Progenitor cell of endocrine pancreas (in vitro differentiated cells): Measurements from ENCODE around the gene TEFM. TPM values are rescaled to one million over a fixed set of nuclear protein-coding genes. Genes with fewer than 3 reads are reported as not detected.
A peak's percentile ranks its signal among the peaks of the same experiment; 100 is the strongest.
"Not testable (repeated sequence)": the region's sequence is repeated elsewhere in the genome, so short reads cannot be mapped to it uniquely, and the experiment has no call there.

ENCODE experiments used
- DNase-seq: peaks from one replicate; pipeline ENCODE4 v3.0.0; 2021; ENCODE audit warnings: low spot score; ENCODE audit not compliant: unreplicated experiment
- H3K27ac Mint-ChIP-seq: 2 replicates; pipeline ENCODE4 v1.8.0; 2021; ENCODE audit warnings: mild to moderate bottlenecking, moderate library complexity, mixed read lengths
- H3K27me3 Mint-ChIP-seq: 2 replicates; pipeline ENCODE4 v1.8.0; 2021; ENCODE audit warnings: mixed read lengths
- H3K36me3 Mint-ChIP-seq: 2 replicates; pipeline ENCODE4 v1.8.0; 2022; ENCODE audit warnings: mixed read lengths; ENCODE audit not compliant: insufficient read depth
- H3K4me1 Mint-ChIP-seq: 2 replicates; pipeline ENCODE4 v1.8.0; 2021; ENCODE audit warnings: low read depth, mixed read lengths
- H3K4me3 Mint-ChIP-seq: 2 replicates; pipeline ENCODE4 v1.8.0; 2021; ENCODE audit warnings: low read depth, mild to moderate bottlenecking, moderate library complexity, mixed read lengths
- H3K9me3 Mint-ChIP-seq: 2 replicates; pipeline ENCODE4 v1.8.0; 2021; ENCODE audit warnings: low read depth, mixed read lengths
- total RNA-seq: library from RNA; stranded (reverse); gene quantifications from 2 replicates; pipeline ENCODE4 v1.2.1, GENCODE V29; 2021
- TF ChIP-seq, protein P1 (sequence below): fragments of 200-600 bp; sonication (generic); IDR thresholded peaks from one replicate; pipeline ENCODE4 v1.5.0; 2021; ENCODE audit warnings: antibody characterized with exemption, mild to moderate bottlenecking; ENCODE audit not compliant: unreplicated experiment

The TEFM gene
- total RNA-seq, 1 donor from 2014 or later: 17.3 TPM

DNA sequence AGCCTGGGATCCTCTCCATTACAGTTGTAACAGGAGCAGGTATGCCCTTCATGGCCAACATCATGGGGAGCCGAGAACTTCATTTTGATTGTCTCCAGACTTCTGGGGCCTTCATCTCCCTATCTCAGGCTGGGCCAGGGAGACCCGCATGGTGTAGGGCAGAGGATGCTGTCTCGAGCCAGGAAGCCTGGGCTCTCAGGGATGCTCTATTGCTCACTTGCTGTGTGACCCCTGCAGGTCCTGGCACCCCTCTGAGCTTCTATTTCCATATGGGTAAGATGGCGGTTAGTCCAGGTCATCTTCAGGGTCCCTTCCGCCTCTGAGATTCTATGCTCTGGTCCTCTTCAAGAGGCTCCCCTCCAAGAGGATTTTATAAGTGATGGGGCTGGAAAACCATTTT, 44.2 kb upstream of the TEFM start:
- Mint-ChIP-seq H3K36me3 (no peaks in the 10 kb centered on the region), H3K9me3 (no peaks in the 10 kb centered on the region), H3K4me1 (peaks cover 5% of the 10 kb centered on the region), H3K27ac (no peak overlapping the region), H3K27me3 (no peaks in the 10 kb centered on the region), H3K4me3 (no peak overlapping the region)
- TF ChIP-seq, protein P1, sequence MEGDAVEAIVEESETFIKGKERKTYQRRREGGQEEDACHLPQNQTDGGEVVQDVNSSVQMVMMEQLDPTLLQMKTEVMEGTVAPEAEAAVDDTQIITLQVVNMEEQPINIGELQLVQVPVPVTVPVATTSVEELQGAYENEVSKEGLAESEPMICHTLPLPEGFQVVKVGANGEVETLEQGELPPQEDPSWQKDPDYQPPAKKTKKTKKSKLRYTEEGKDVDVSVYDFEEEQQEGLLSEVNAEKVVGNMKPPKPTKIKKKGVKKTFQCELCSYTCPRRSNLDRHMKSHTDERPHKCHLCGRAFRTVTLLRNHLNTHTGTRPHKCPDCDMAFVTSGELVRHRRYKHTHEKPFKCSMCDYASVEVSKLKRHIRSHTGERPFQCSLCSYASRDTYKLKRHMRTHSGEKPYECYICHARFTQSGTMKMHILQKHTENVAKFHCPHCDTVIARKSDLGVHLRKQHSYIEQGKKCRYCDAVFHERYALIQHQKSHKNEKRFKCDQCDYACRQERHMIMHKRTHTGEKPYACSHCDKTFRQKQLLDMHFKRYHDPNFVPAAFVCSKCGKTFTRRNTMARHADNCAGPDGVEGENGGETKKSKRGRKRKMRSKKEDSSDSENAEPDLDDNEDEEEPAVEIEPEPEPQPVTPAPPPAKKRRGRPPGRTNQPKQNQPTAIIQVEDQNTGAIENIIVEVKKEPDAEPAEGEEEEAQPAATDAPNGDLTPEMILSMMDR: no peak
- DNase-seq: no peak

DNA sequence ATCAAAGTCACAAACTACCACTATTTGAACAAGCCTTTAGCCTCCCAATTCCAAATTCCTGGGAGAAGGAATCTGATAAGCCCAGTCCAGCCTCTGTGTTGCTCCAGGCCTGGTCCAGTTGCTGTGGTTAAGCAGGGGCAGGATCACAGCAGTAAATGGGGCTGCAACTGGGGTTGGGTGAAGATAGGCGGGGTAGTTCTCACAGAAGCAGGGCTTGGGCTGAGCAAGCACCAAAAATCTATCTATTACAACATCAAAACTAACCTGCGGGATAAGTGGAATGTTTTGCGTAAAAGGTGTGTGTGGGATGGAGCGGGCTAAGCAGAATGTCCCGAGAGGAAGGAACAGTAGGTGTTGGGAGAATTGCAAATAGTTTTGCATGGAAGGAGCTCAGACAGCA, 41.8 kb upstream of the TEFM start:
- Mint-ChIP-seq H3K27ac (no peak overlapping the region), H3K4me3 (no peak overlapping the region), H3K4me1 (peaks cover 6% of the 10 kb centered on the region), H3K9me3 (no peaks in the 10 kb centered on the region), H3K27me3 (no peaks in the 10 kb centered on the region), H3K36me3 (no peaks in the 10 kb centered on the region)
- DNase-seq: no peak
- TF ChIP-seq, protein P1: no peak

DNA sequence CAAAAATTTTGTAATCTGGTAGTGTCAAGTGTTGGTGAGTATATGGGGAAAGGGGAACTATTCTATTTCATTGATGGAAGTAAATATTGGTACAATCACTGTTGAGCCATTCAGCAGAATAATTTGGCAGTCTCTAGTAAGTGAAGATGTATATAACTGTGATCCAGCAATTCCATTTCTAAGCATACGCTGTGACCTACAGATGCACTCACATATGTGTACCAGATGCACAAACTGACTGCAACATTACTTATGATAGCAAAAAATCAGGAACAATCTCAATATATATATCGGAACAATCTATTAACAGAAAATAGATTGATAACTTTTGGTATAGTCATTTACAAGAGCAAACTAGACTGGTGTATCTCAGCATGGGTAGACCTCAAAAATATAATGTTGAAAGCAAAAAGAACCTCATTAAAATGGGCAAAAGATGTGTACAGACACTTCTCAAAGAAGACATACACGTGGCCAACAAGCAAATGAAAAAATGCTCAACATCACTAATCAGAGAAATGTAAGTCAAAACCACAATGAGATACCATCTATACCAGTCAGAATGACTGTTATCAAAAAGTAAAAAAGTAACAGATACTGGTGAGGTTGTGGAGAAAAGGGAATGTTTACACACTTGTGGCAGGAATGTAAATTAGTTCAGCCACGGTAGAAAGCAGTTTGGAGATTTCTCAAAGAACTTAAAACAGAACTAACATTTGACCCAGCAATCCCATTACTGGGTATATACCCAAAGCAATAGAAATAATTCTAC, 36.5 kb upstream of the TEFM start:
- H3K36me3 Mint-ChIP-seq: no peaks in the 10 kb centered on the region
- H3K4me1 Mint-ChIP-seq: peaks cover 4% of the 10 kb centered on the region
- H3K4me3 Mint-ChIP-seq: no peak overlapping the region
- no peak overlapping the region for H3K27ac Mint-ChIP-seq
- H3K27me3 Mint-ChIP-seq: peaks cover 7% of the 10 kb centered on the region
- no peak for DNase-seq
- H3K9me3 Mint-ChIP-seq: no peaks in the 10 kb centered on the region
- TF ChIP-seq, protein P1: peak; percentile 15

DNA sequence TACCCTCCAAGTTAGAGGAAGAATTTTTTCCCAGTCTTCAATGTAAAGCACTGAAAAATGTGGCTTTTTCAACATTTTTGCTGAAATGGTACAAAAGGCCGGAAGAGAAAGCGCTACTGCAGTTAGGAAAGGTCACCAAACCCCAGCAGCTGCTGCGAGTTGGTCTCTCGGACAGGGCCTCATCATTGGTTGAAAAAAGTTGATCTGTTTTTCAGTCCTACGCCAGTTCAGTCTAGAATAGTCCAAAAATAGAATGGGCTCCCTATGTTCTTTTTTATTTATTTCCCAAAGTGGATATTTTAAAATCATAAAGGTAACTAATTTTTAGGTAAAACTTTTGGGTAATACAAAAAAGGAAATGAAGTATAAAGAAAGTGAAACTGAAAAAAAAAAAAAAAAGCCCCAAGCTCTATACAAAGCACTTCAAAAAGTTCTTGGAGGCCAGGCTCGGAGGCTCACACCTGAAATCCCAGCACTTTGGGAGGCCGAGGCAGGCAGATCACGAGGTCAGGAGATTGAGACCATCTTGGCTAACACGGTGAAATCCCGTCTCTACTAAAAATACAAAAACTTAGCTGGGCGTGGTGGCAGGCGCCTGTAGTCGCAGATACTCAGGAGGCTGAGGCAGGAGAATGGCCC, 33.1 kb upstream of the TEFM start:
- H3K4me3 Mint-ChIP-seq: no peak overlapping the region
- peaks cover 4% of the 10 kb centered on the region for H3K4me1 Mint-ChIP-seq
- H3K9me3 Mint-ChIP-seq: no peaks in the 10 kb centered on the region
- H3K27me3 Mint-ChIP-seq: peaks cover 14% of the 10 kb centered on the region
- no peak overlapping the region for H3K27ac Mint-ChIP-seq
- TF ChIP-seq, protein P1: no peak
- H3K36me3 Mint-ChIP-seq: no peaks in the 10 kb centered on the region
- DNase-seq: no peak

DNA sequence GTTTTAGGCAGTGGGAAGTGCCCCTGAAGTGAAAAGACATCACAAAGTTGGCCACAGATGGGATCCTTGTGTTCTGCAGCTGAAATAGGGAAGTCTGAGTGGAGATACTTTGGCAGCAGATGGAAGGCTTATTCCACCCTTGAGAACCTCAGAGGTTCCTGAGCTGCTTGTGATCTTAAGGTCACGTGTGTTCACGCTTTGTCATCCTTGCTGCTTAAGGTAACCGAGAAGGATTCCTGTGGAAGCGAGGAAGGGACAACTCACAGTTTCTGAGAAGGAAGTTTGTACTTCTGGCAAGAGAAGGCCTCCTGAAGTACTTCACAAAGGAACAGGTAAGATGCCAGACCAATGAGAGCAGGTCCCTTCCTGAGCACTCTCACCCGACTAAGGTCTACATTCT, 27.9 kb upstream of the TEFM start:
- Mint-ChIP-seq H3K9me3 (no peaks in the 10 kb centered on the region), H3K36me3 (no peaks in the 10 kb centered on the region), H3K4me3 (no peak overlapping the region), H3K27me3 (peaks cover 17% of the 10 kb centered on the region), H3K4me1 (no peaks in the 10 kb centered on the region), H3K27ac (no peak overlapping the region)
- TF ChIP-seq, protein P1: no peak
- DNase-seq: no peak

DNA sequence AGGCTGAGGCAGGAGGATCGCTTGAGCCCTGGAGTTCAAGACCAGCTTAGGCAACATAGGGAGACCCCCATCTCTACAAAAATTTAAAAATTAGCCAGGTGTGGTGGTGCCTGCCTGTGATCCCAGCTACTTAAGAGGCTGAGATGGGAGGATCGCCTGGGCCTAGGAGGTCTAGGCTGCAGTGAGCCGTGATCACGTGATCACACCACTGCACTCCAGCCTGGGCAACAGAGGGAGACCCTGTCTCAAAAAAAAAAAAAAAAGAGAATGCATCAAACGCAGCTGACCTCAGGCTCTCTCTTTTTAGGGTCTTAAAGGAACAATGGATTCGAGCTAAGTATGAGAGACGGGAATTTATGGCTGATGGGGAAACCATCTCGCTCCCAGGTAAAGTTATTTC, 25.5 kb upstream of the TEFM start:
- not testable (repeated sequence) for DNase-seq, H3K4me3 Mint-ChIP-seq, H3K36me3 Mint-ChIP-seq, H3K9me3 Mint-ChIP-seq, H3K4me1 Mint-ChIP-seq, H3K27ac Mint-ChIP-seq
- peaks cover 19% of the 10 kb centered on the region for H3K27me3 Mint-ChIP-seq
